HepG2 (cell line): ENCODE data around the gene HBM. TPM values are rescaled to one million over a fixed set of nuclear protein-coding genes. Genes with fewer than 3 reads are reported as not detected.
A peak's percentile ranks its signal among the peaks of the same experiment; 100 is the strongest.
"Not testable (repeated sequence)": the region's sequence is repeated elsewhere in the genome, so short reads cannot be mapped to it uniquely, and the experiment has no call there.

Experiments used
- BORCS8-MEF2B ChIP-seq: sonication (generic); formaldehyde crosslinking; IDR thresholded peaks from 2 replicates; pipeline ENCODE4 v1.8.0; 2022; ENCODE audit warnings: mild to moderate bottlenecking, missing genetic modification reagents
- HMG20B ChIP-seq: conservative IDR thresholded peaks from 2 replicates; pipeline ENCODE4 v1.6.1; 2016; ENCODE audit warnings: missing genetic modification reagents, missing compliant biosample characterization
- HMGXB3 ChIP-seq: sonication (generic); formaldehyde crosslinking; IDR thresholded peaks from 2 replicates; pipeline ENCODE4 v1.4.0; 2020; ENCODE audit warnings: missing genetic modification reagents, borderline replicate concordance
- KLF11 ChIP-seq: IDR thresholded peaks from 2 replicates; pipeline ENCODE4 v1.6.1; 2016; ENCODE audit warnings: missing compliant biosample characterization
- NCOA2 ChIP-seq: sonication (generic); formaldehyde crosslinking; IDR thresholded peaks from 2 replicates; pipeline ENCODE4 v1.8.0; 2022; ENCODE audit warnings: inconsistent platforms
- PPARG ChIP-seq: conservative IDR thresholded peaks from 2 replicates; pipeline ENCODE4 v1.6.1; 2016; ENCODE audit warnings: missing biosample characterization, missing genetic modification reagents
- SALL1 ChIP-seq: sonication (generic); formaldehyde crosslinking; IDR thresholded peaks from 2 replicates; pipeline ENCODE4 v1.8.0; 2022; ENCODE audit warnings: mild to moderate bottlenecking, missing genetic modification reagents
- SIX4 ChIP-seq: sonication (generic); formaldehyde crosslinking; IDR thresholded peaks from 2 replicates; pipeline ENCODE4 v1.4.0; 2020; ENCODE audit warnings: missing genetic modification reagents
- SOX13 ChIP-seq, 3 experiments: fragments of 450-650 bp in 1 of 3; sonication (generic) in 1 of 3; formaldehyde crosslinking in 1 of 3; IDR thresholded peaks in 2 of 3; conservative IDR thresholded peaks in 1 of 3; 2 replicates each; pipeline versions ENCODE4 v1.5.0 to v1.6.1; 2016 to 2020; ENCODE audit warnings: antibody characterized with exemption in 1 of 3, mild to moderate bottlenecking in 1 of 3, missing compliant biosample characterization in 1 of 3, missing genetic modification reagents in 1 of 3, moderate library complexity in 1 of 3
- SOX5 ChIP-seq: IDR thresholded peaks from 2 replicates; pipeline ENCODE4 v1.6.1; 2016; ENCODE audit warnings: borderline replicate concordance
- TEAD3 ChIP-seq: optimal IDR thresholded peaks from 2 replicates; pipeline ENCODE3; 2016; ENCODE audit warnings: borderline replicate concordance
- TFE3 ChIP-seq: IDR thresholded peaks from 2 replicates; pipeline ENCODE4 v1.6.1; 2016
- THAP11 ChIP-seq: IDR thresholded peaks from 2 replicates; pipeline ENCODE4 v1.6.1; 2016; ENCODE audit warnings: missing biosample characterization, missing genetic modification reagents
- TSC22D2 ChIP-seq: sonication (generic); formaldehyde crosslinking; IDR thresholded peaks from 2 replicates; pipeline ENCODE4 v1.5.1; 2020; ENCODE audit warnings: missing genetic modification reagents, mild to moderate bottlenecking, borderline replicate concordance
- ZBTB25 ChIP-seq: IDR thresholded peaks from 2 replicates; pipeline ENCODE4 v1.6.1; 2018; ENCODE audit warnings: missing genetic modification reagents
- ZBTB26 ChIP-seq: IDR thresholded peaks from 2 replicates; pipeline ENCODE4 v1.6.1; 2016; ENCODE audit warnings: missing compliant biosample characterization, missing genetic modification reagents, borderline replicate concordance
- ZNF335 ChIP-seq: sonication (generic); formaldehyde crosslinking; IDR thresholded peaks from 2 replicates; pipeline ENCODE4 v1.4.0; 2020; ENCODE audit warnings: missing genetic modification reagents
- ZNF563 ChIP-seq: sonication (generic); formaldehyde crosslinking; IDR thresholded peaks from 2 replicates; pipeline ENCODE4 v1.8.0; 2022; ENCODE audit warnings: mild to moderate bottlenecking, moderate library complexity, missing genetic modification reagents
- ZNF790 ChIP-seq: sonication (generic); formaldehyde crosslinking; IDR thresholded peaks from 2 replicates; pipeline ENCODE4 v1.8.0; 2022; ENCODE audit warnings: missing genetic modification reagents, mild to moderate bottlenecking, borderline replicate concordance
- polyA plus RNA-seq, 8 experiments: library from polyadenylated mRNA; depleted of rRNA in 3 of 8; stranded (reverse) in 7 of 8; unstranded in 1 of 8; fragments of >200 nt; fragmentation: Illumina TruSeq in 4 of 8; extraction: Trizol in 4 of 8; gene quantifications; 2 replicates each; pipeline versions ENCODE4 v1.2.1 to v1.2.3, GENCODE V29; 2011 to 2016; ENCODE audit warnings: low read depth in 4 of 8, missing spikeins in 1 of 8, mixed read lengths in 1 of 8; ENCODE audit not compliant: insufficient read depth in 1 of 8
- total RNA-seq, 5 experiments: library from RNA; depleted of rRNA; stranded (reverse); fragments of >200 nt; fragmentation: Illumina TruSeq; extraction: Trizol; gene quantifications; 2 replicates each; pipeline ENCODE4 v1.2.3, GENCODE V29; 2016; ENCODE audit warnings: low read depth in 1 of 5

Gene HBM
- total and polyA plus RNA-seq, 2 of the 13 experiments (the other 11 are each of a cell fraction or from before 2014, with no cell fraction given): not detected

- TF ChIP-seq TFE3 (CRISPR knock-in tag) (peak; percentile 80), SALL1 (peak; percentile 80), SOX13 (CRISPR knock-in tag; conservative IDR thresholded peaks at IDR 0.05 in 1 of 2, IDR thresholded peaks at IDR 0.05 in 1 of 2) (0 out of 4 replicates have a peak, but pooled peaks of 1 of the 2 experiments have one; percentile 11), ZBTB26 (CRISPR knock-in tag) (peak; percentile 80), ZNF335 (CRISPR knock-in tag) (0 out of 2 replicates have a peak, but pooled peaks have one; percentile 58), HMG20B (CRISPR knock-in tag) (0 out of 2 replicates have a peak, but pooled peaks have one; percentile 24), HMGXB3 (peak; percentile 74), TEAD3 (CRISPR knock-in tag) (peak; percentile 43), ZNF790 (CRISPR knock-in tag) (0 out of 2 replicates have a peak, but pooled peaks have one; percentile 45), ZNF563 (CRISPR knock-in tag) (peak; percentile 50; the same call in 1 of the 2 replicates), ZBTB25 (CRISPR knock-in tag) (peak; percentile 54; the same call in 1 of the 2 replicates), THAP11 (CRISPR knock-in tag) (0 out of 2 replicates have a peak, but pooled peaks have one; percentile 24), TSC22D2 (peak; percentile 73; the same call in 1 of the 2 replicates), SIX4 (0 out of 2 replicates have a peak, but pooled peaks have one; percentile 15), SOX5 (peak; percentile 35; the same call in 1 of the 2 replicates), KLF11 (CRISPR knock-in tag) (0 out of 2 replicates have a peak, but pooled peaks have one; percentile 44), PPARG (CRISPR knock-in tag) (0 out of 2 replicates have a peak, but pooled peaks have one; percentile 29), BORCS8-MEF2B (CRISPR knock-in tag) (0 out of 2 replicates have a peak, but pooled peaks have one; percentile 40), NCOA2 (CRISPR knock-in tag) (0 out of 2 replicates have a peak, but pooled peaks have one; percentile 16)
- not testable (repeated sequence) for TF ChIP-seq SOX13 (IDR thresholded peaks at IDR 0.05)
Measured at GRCh38 chr16:170088-170507, 4.3 kb downstream of the HBM start (continued).
